Effector memory CD4-positive, alpha-beta T cell (primary cell): Measurements from ENCODE around the gene ROCK2.
"Not testable (repeated sequence)": the region's sequence is repeated elsewhere in the genome, so short reads cannot be mapped to it uniquely, and the experiment has no call there.

Experiments used
- DNase-seq, 3 donors: peaks; one replicate each; pipeline ENCODE4 v3.0.0-alpha.2; 2020
- H3K27ac ChIP-seq: 2 replicates; pipeline ENCODE4 v1.7.0; 2013; ENCODE audit warnings: mild to moderate bottlenecking, low read length, moderate library complexity; ENCODE audit not compliant: insufficient read depth, poor library complexity, severe bottlenecking
- H3K27me3 ChIP-seq: replicated peaks from 2 replicates; pipeline ENCODE4 v1.7.0; 2013; ENCODE audit warnings: mild to moderate bottlenecking, low read length; ENCODE audit not compliant: insufficient read depth, control insufficient read depth, poor library complexity, severe bottlenecking
- H3K36me3 ChIP-seq: 2 replicates; pipeline ENCODE4 v1.7.0; 2013; ENCODE audit warnings: mild to moderate bottlenecking, low read length, moderate library complexity; ENCODE audit not compliant: control insufficient read depth, insufficient read depth
- H3K4me1 ChIP-seq: 2 replicates; pipeline ENCODE4 v1.7.0; 2013; ENCODE audit warnings: low read length, mild to moderate bottlenecking; ENCODE audit not compliant: control insufficient read depth, insufficient read depth, poor library complexity, severe bottlenecking
- H3K4me3 ChIP-seq: 2 replicates; pipeline ENCODE4 v1.7.0; 2013; ENCODE audit warnings: low read length, low read depth, mild to moderate bottlenecking; ENCODE audit not compliant: insufficient read depth, poor library complexity, severe bottlenecking
- H3K9me3 ChIP-seq: 2 replicates; pipeline ENCODE4 v1.7.0; 2013; ENCODE audit warnings: mild to moderate bottlenecking, low read length, moderate library complexity; ENCODE audit not compliant: control insufficient read depth

ROCK2 gene

GRCh38 chr2:11242542-11243174 lies 101.8 kb downstream of the ROCK2 start:
- Histone ChIP-seq H3K27ac (no peak overlapping the region), H3K36me3 (no peaks in the 10 kb centered on the region), H3K4me1 (no peaks in the 10 kb centered on the region), H3K4me3 (no peak overlapping the region), H3K27me3 (no peaks in the 10 kb centered on the region), H3K9me3 (no peaks in the 10 kb centered on the region)
- DNase-seq: no peak

- Histone ChIP-seq H3K4me1 (no peaks in the 10 kb centered on the region), H3K27ac (no peak overlapping the region), H3K27me3 (no peaks in the 10 kb centered on the region), H3K36me3 (no peaks in the 10 kb centered on the region), H3K4me3 (no peak overlapping the region), H3K9me3 (no peaks in the 10 kb centered on the region)
- no peak for DNase-seq
Observed at GRCh38 chr2:11241412-11242203, 102.8 kb downstream of the ROCK2 start.

GRCh38 chr2:11239666-11240462 lies 104.6 kb downstream of the ROCK2 start:
- Histone ChIP-seq H3K4me3 (no peak overlapping the region), H3K27ac (no peak overlapping the region), H3K9me3 (no peaks in the 10 kb centered on the region), H3K27me3 (no peaks in the 10 kb centered on the region), H3K4me1 (no peaks in the 10 kb centered on the region), H3K36me3 (peaks cover 5% of the 10 kb centered on the region)
- no peak for DNase-seq

GRCh38 chr2:11239147-11239546 lies 105.3 kb downstream of the ROCK2 start:
- no peak overlapping the region for H3K4me3 ChIP-seq
- H3K9me3 ChIP-seq: no peaks in the 10 kb centered on the region
- DNase-seq: no peak
- H3K27ac ChIP-seq: no peak overlapping the region
- H3K27me3 ChIP-seq: no peaks in the 10 kb centered on the region
- no peaks in the 10 kb centered on the region for H3K4me1 ChIP-seq
- H3K36me3 ChIP-seq: peaks cover 5% of the 10 kb centered on the region

DNA sequence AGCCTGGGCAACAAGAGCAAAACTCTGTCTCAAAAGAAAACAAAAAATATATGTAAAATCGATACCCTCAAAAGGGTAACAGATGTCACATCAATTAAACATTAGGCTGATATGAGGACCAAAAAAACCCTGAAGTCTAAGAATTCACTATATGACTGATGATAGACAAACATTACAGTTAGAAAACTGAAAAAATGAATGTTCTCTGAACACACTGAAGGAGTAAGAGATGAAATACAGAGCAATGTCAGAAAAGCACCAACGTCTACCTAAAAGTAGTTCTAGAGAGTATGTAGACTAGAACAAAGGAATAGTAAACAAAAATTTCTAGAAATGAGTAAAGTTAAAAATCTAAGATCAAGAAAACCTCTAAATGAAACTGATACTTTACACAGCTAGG lies 107.3 kb downstream of the ROCK2 start:
- Histone ChIP-seq H3K9me3 (no peaks in the 10 kb centered on the region), H3K27ac (no peak overlapping the region), H3K36me3 (peaks cover 5% of the 10 kb centered on the region), H3K4me3 (no peak overlapping the region), H3K27me3 (no peaks in the 10 kb centered on the region), H3K4me1 (no peaks in the 10 kb centered on the region)
- no peak for DNase-seq

GRCh38 chr2:11236335-11236734 lies 108.1 kb downstream of the ROCK2 start:
- Histone ChIP-seq H3K27ac (no peak overlapping the region), H3K9me3 (no peaks in the 10 kb centered on the region)
- DNase-seq: no peak

DNA sequence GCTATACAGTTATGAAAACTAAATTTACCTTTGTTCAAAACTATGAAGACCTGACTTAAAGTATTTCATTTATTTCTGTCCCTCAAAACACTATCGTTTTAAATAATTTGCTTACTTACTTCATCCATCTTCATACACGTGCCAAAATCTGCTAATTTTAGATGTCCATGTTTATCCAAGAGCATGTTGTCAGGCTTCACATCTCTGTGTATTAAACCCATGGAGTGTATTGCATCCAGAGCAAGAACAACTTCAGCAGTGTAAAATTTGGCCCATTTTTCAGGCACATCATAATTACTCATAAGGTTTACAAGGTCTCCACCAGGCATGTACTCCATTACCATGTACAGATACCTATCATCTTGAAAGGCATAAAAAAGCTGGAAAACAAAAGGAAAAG lies 108.9 kb downstream of the ROCK2 start:
- Histone ChIP-seq H3K27ac (no peak overlapping the region), H3K36me3 (peaks cover 5% of the 10 kb centered on the region), H3K4me3 (no peak overlapping the region), H3K4me1 (no peaks in the 10 kb centered on the region), H3K27me3 (no peaks in the 10 kb centered on the region), H3K9me3 (no peaks in the 10 kb centered on the region)
- DNase-seq: no peak

More at GRCh38 chr2:11236335-11236734, 108.1 kb downstream of the ROCK2 start:
- Histone ChIP-seq H3K27me3 (no peaks in the 10 kb centered on the region), H3K4me3 (no peak overlapping the region), H3K4me1 (no peaks in the 10 kb centered on the region), H3K36me3 (peaks cover 5% of the 10 kb centered on the region)

DNA sequence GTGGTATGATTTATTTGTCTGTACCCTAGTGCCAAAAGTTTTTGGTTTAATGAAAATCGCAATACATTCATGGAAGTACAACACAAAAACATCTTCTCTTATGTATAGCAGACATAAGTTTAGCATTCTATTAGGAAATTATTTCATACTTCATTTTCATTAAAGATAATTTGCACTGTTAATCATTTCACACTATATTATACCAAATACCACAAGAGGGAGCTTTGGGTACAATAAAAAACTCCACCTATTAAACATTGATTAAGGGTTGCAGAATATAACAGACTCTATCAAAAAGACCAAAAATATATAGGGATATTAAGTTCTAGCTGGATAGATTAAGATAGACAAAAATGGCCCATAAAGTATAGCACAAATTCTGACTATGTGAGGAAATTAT lies 110.1 kb downstream of the ROCK2 start:
- H3K9me3 ChIP-seq: no peaks in the 10 kb centered on the region
- H3K4me3 ChIP-seq: no peak overlapping the region
- H3K27ac ChIP-seq: no peak overlapping the region
- DNase-seq: no peak
- peaks cover 5% of the 10 kb centered on the region for H3K36me3 ChIP-seq
- no peaks in the 10 kb centered on the region for H3K27me3 ChIP-seq
- no peaks in the 10 kb centered on the region for H3K4me1 ChIP-seq

GRCh38 chr2:11231193-11231592 lies 113.2 kb downstream of the ROCK2 start:
- not testable (repeated sequence) for H3K4me3 ChIP-seq, H3K9me3 ChIP-seq, H3K36me3 ChIP-seq, H3K4me1 ChIP-seq, H3K27ac ChIP-seq, DNase-seq, H3K27me3 ChIP-seq

GRCh38 chr2:11228692-11229091 lies 115.7 kb downstream of the ROCK2 start:
- Histone ChIP-seq H3K36me3 (no peaks in the 10 kb centered on the region), H3K9me3 (no peaks in the 10 kb centered on the region), H3K4me1 (no peaks in the 10 kb centered on the region), H3K4me3 (no peak overlapping the region), H3K27me3 (no peaks in the 10 kb centered on the region), H3K27ac (no peak overlapping the region)
- DNase-seq: no peak
